ENCODE results near the gene ULK4. TPM values are rescaled to one million over a fixed set of nuclear protein-coding genes. Genes with fewer than 3 reads are reported as not detected.

ULK4 gene
- polyA plus RNA-seq, 1 donor from 2014 or later: 7.2 TPM

- H3K27ac ChIP-seq (ENCODE audit: low read length): no peak overlapping the region
- no peak overlapping the region for H3K9ac ChIP-seq (ENCODE audit: low read length)
- no peak overlapping the region for H3K4me3 ChIP-seq (ENCODE audit: low read length)
- TF ChIP-seq EP300 (conservative IDR thresholded peaks at IDR 0.05; ENCODE audit: poor library complexity, severe bottlenecking) (no peak), SMC3 (conservative IDR thresholded peaks at IDR 0.05; ENCODE audit: poor library complexity) (no peak), CTCF (IDR thresholded peaks at IDR 0.05; ENCODE audit: poor library complexity, severe bottlenecking) (no peak), RAD21 (conservative IDR thresholded peaks at IDR 0.05) (no peak), TAF1 (IDR thresholded peaks at IDR 0.05; ENCODE audit: low read depth) (no peak), EZH2 (IDR thresholded peaks at IDR 0.05; ENCODE audit: borderline replicate concordance, insufficient read depth, low read length, poor library complexity, severe bottlenecking) (no peak)
- no peaks in the 10 kb centered on the region for H3K9me3 ChIP-seq (ENCODE audit: low read length)
- no peaks in the 10 kb centered on the region for H3F3A ChIP-seq (ENCODE audit: insufficient read depth, low read length, poor library complexity, severe bottlenecking)
- H2AFZ ChIP-seq (ENCODE audit: low read depth, low read length): no peak overlapping the region
- H3K79me2 ChIP-seq (replicated peaks; ENCODE audit: insufficient read depth, low read length): no peaks in the 10 kb centered on the region
- no peaks in the 10 kb centered on the region for H4K20me1 ChIP-seq (ENCODE audit: insufficient read depth)
- no peak overlapping the region for H3K4me2 ChIP-seq (ENCODE audit: low read length)
- H3K27me3 ChIP-seq (ENCODE audit: insufficient read depth, low read depth, low read length): no peaks in the 10 kb centered on the region
- no peaks in the 10 kb centered on the region for H3K36me3 ChIP-seq (ENCODE audit: insufficient read depth, low read length)
- no peaks in the 10 kb centered on the region for H3K9me2 ChIP-seq (ENCODE audit: insufficient read depth, low read length)
Observed at GRCh38 chr3:41320953-41321641, 640.8 kb downstream of the ULK4 start.

GRCh38 chr3:41318520-41318919 lies 643.4 kb downstream of the ULK4 start:
- H4K20me1 ChIP-seq (ENCODE audit: insufficient read depth): no peaks in the 10 kb centered on the region
- no peak overlapping the region for H3K4me3 ChIP-seq (ENCODE audit: low read length)
- TF ChIP-seq REST (IDR thresholded peaks at IDR 0.05; ENCODE audit: borderline replicate concordance) (no peak), CTCF (IDR thresholded peaks at IDR 0.05; ENCODE audit: poor library complexity, severe bottlenecking) (no peak), MXI1 (conservative IDR thresholded peaks at IDR 0.05; ENCODE audit: poor library complexity, severe bottlenecking) (no peak), EP300 (conservative IDR thresholded peaks at IDR 0.05; ENCODE audit: poor library complexity, severe bottlenecking) (no peak), TAF1 (IDR thresholded peaks at IDR 0.05; ENCODE audit: low read depth) (no peak), RAD21 (conservative IDR thresholded peaks at IDR 0.05) (no peak), EZH2 (IDR thresholded peaks at IDR 0.05; ENCODE audit: borderline replicate concordance, insufficient read depth, low read length, poor library complexity, severe bottlenecking) (no peak), SMC3 (conservative IDR thresholded peaks at IDR 0.05; ENCODE audit: poor library complexity) (no peak), POLR2AphosphoS5 (IDR thresholded peaks at IDR 0.05) (no peak)
- no peak overlapping the region for H3K27ac ChIP-seq (ENCODE audit: low read length)
- H2AFZ ChIP-seq (ENCODE audit: low read depth, low read length): no peak overlapping the region
- H3K4me2 ChIP-seq (ENCODE audit: low read length): no peak overlapping the region
- H3K9me2 ChIP-seq (ENCODE audit: insufficient read depth, low read length): no peaks in the 10 kb centered on the region
- no peaks in the 10 kb centered on the region for H3K79me2 ChIP-seq (replicated peaks; ENCODE audit: insufficient read depth, low read length)
- H3K9me3 ChIP-seq (ENCODE audit: low read length): no peaks in the 10 kb centered on the region
- H3K36me3 ChIP-seq (ENCODE audit: insufficient read depth, low read length): no peaks in the 10 kb centered on the region
- no peaks in the 10 kb centered on the region for H3F3A ChIP-seq (ENCODE audit: insufficient read depth, low read length, poor library complexity, severe bottlenecking)
- H3K9ac ChIP-seq (ENCODE audit: low read length): no peak overlapping the region
- H3K27me3 ChIP-seq (ENCODE audit: insufficient read depth, low read depth, low read length): no peaks in the 10 kb centered on the region

All from neural cell (in vitro differentiated cells).